Peyer's patch (tissue), 4 donors: ENCODE data around the gene PABPC1L2B.
"Not testable (repeated sequence)": the region's sequence is repeated elsewhere in the genome, so short reads cannot be mapped to it uniquely, and the experiment has no call there.

Source experiments
- CTCF ChIP-seq, 6 experiments: fragments of 450-650 bp in 4 of 6; fragments of 200-600 bp in 2 of 6; sonication (generic) in 1 of 6; IDR thresholded peaks; one replicate each; pipeline ENCODE4 v1.5.1; 2017 to 2019; ENCODE audit warnings: antibody characterized with exemption in 6 of 6, mild to moderate bottlenecking in 3 of 6, moderate library complexity in 1 of 6
- POLR2A ChIP-seq, 2 donors: fragments of 450-650 bp; IDR thresholded peaks; one replicate each; pipeline ENCODE4 v1.5.1; 2017; ENCODE audit warnings: antibody characterized with exemption in 2 of 2, mild to moderate bottlenecking in 2 of 2, moderate library complexity in 2 of 2

- TF ChIP-seq CTCF, POLR2A (IDR thresholded peaks at IDR 0.05): not testable (repeated sequence)
Measured at GRCh38 chrX:73002733-73003132, at the start of gene PABPC1L2B.
